Measurements from ENCODE around the gene PISD.

PISD gene

DNA sequence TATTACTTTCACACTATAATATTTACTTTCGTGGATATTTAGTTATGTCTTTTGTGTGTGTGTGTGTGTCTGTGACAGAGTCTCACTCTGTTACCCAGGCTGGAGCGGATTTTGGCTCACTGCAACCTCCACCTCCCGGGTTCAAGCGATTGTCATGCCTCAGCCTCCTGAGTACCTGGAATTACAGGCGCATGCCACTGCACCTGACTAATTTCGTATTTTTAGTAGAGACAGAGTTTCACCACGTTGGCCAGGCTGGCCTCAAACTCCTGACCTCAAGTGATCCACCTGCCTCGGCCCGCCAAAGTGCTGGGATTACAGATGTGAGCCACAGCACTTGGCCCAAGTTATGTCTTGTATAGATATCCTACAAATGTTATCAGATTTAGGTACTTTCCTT lies 9.9 kb downstream of the PISD start:
- no peak for DNase-seq

GRCh38 chr22:31651664-31652063 lies 10.4 kb downstream of the PISD start:
- no peak for DNase-seq

DNA sequence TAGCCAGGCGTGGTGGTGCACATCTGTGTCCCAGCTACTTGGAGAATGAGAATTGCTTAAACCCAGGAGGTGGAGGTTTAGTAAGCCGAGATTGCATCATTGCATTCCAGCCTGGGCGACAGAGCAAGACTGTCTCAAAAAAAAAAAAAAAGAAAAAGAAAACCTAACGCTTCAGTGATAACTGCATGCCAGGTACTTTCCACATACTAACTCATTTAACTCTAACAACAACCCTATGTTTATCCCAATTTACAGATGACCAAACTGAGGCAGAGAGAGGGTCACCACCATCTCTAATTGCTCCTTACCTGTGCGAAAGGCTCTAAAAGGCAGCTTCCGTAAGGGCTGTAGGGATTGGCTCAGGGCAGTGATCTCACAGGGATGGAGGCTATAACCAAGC lies 11.6 kb downstream of the PISD start:
- no peak for DNase-seq

DNA sequence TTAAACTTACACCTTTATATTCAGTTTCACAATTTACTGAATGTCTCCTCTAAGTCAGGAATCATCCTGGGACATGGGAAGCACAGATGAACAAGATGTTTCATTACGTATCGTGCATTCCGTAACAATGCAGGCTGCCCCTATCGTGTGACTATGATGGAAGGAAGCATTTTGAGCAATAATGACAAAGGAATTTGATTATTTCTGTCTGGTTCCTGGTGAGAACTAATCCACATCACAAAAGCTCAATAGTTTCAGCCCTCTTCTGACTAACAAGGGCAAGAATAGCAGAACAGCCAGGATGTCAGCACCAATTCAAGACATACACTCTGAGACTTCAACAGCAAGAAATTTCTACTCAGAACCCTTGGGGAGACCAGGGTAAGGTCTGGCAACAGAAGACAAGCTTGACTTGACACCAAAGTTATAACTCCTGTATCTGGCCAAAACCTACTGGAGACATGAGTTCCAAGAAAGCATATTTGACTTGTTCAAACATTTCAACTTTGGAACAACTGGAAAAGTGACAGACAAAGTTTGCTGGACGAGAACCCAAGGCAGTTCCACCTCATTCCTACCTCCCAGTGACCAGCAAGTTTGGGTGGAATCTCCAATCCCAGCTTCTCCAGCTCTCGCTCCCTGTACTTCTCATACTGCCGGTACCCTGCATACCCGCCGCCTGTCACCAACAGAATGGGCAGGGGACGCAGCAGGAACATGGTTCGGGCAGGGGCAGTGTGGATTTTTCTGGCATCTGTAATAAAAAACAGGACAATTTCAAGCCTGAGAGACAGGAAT lies 14.3 kb downstream of the PISD start:
- DNase-seq = no peak

- DNase-seq = no peak
Measured at GRCh38 chr22:31647066-31647465, 14.9 kb downstream of the PISD start.

DNA sequence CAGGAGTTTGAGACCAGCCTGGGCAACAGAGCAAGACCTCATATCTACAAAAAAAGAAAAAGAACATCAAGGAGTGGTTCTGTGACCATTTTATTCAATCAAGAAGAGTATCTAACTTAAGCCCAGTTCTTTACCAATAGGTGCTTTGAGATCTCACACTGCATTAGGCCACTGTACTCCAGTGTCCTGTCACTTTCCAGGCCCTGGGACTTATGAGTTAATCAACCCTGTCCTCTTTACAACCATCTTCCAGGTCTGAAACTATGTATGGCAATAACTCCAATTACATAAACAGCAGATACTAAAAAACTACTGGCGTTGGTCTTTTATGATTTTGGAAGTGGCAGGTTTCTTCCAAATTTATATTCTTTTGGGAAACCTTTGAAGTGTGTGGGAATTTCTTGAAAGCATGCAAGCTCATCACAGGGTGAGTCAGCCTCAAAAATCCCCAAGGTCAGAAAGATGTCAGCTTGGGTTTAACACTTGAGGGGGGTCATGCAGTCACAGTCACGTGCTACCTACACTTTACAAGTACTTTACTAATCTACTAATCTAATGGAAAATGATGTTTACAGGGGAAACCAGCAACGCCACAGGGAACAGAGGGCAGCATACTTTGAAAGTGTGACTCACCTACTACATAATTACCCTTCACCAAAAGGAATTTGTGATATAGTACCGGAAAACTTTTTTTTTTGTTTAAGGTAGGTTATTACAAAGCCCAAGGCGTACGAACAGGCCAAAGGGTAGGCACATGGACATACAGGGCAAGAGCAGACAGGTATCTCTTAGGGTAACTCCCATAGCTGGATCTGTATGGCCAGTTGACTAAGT lies 15.6 kb downstream of the PISD start:
- DNase-seq = no peak

DNA sequence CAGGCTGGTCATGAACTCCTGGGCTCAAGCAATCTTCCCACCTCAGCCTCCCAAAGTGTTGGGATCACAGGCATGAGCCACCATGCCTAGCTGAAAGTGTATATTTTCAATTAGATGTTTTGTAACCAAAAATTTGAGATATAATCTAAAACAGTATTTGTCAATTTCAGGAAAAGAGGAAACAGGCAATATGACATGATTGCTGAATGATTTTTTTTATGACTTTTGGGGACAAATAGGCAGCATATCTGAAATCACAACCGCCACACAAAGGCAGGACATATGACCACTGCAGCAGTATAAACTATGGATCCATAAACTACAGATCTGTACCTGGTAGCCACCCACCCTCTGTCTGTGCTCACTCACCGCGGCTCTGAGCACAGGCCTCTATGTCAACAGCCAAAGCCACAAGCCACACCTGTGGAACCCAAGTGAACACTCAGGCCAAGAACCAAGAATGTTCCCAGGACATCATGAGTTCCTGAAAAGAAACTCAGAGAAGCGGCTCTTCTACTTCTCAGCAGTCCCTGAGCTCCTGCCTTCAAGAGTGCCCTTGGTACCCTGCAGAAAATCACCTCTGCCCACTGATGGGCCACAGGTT lies 22.5 kb downstream of the PISD start:
- no peak for DNase-seq

GRCh38 chr22:31637891-31638618 lies 24.0 kb downstream of the PISD start:
- no peak for DNase-seq

DNA sequence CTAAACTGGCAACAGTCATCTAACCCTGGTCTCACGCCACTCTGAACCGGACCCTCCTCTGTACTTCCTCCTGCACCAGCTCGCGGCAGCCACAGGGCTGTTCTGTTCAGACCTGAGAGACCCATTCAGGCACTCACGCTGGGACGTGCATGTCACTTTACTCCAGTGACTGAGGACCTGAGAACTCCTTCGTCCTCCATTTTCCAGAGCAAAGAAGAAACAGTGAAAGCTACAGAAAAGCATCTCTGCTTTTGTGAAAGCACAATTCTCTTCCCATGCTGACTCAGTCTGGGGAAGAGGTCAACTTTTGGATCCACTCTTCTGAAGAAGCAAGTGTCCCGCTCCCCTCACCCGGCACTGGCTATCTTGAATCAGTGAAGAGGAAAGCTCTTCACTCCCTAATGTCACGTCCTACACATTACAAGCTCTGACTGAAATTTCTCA lies 24.5 kb downstream of the PISD start:
- DNase-seq = no peak

- DNase-seq = peak; percentile 32
Measured at GRCh38 chr22:31635638-31636306, 26.2 kb downstream of the PISD start.

DNA sequence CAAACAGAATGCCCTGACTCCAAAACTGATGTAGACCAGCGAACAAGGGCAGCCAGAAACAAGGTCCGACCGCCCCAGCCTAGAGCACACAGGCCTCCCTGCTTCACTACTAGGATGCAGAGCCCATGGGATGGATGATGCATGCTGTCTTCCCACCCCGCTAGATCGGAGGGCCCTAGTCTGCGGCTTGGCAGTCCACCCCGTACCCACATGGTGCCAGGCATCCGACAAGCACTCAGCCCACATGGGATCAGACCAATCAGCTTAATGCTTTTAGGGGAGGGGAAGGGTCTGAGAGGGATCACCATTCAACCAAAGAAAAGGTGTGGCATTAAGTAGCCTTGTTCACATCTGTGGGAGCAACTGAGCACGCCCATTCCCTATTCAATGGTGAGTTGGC lies 30.6 kb downstream of the PISD start:
- peak; percentile 43 for DNase-seq

DNA sequence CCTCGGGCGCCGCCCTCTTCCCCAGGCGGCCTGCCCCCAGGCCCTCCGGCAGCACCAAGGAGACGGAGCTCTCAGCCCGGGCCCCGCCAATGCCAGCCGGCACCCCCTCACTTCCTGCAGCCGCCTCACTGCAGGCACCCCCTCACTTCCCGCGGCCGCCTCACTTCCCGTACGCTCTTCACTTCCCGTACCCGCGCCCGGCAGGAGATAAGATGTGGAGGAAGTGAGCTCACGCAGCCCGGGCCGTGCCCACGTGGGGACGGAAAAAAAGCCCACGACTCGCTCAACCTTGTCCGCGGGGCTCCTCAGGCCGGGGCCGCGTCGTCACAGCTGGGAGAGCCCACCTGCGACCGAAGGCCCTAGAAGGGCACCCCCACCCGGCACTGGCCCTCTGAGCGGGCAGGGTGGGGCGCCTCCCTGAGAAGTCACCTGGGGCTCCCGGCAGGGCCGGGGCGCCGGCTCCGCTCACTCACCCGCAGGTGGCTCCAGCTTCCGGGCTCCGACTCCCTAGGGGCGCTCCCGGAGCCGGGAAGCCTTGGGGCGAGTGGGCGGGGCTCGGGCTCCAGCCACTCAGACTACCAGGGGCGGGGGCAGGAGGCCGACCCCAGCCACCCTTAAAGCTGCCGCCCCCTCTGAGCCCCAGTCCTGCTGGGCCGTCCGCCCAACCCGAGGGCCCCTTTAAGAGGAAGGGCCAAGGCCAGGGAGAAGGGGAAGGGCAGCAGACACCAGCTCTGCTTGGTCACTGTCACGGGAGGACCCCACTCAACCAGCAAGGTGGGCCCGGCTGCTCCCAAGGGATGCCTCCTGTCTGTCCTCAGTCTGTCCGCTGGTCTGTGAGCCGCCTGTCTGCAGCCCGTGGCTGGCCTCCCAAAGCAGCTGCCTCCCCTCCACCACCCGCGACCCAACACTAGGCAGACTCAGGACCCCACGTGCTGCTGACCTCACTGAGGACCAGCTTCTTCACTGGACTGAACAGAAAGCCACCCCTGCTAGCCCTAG lies 31.4 kb downstream of the PISD start:
- peak; percentile 96 for DNase-seq

GRCh38 chr22:31629741-31630184 lies 32.3 kb downstream of the PISD start:
- DNase-seq = no peak

DNA sequence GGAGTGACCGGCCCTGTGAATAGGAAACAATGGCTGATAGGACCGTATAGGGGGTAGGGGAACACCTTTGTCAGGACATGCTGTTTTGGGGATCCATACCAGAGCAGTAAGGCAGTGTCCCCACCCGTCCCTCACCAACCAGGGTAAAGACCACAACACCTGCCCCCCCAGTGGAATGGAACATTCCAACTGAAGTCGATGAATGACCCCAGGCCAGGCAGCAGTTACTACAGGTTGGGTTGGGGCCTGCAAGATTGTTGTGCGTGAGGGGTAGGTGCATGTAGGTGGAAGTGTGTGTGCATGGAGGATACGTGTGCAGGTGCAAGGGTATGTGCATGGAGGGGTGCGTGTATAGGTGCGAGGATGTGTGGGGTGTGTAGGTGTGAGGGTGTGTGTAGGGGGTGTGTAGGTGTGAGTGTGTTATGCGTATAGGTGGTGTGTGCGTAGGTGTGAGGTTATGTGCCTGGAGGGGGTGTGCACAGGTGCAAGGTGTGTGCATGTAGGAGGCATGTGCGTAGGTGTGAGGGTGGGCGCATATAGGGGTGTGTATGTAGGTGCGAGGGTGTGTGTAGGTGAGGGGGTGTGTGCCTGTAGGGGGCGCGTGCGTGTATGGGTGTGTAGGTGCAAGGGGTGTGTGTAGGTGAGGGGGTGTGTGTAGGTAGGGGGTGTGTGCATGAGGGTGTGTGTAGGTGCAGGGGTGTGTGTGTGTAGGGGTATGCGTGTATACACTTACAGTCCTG lies 32.9 kb downstream of the PISD start:
- no peak for DNase-seq

DNA sequence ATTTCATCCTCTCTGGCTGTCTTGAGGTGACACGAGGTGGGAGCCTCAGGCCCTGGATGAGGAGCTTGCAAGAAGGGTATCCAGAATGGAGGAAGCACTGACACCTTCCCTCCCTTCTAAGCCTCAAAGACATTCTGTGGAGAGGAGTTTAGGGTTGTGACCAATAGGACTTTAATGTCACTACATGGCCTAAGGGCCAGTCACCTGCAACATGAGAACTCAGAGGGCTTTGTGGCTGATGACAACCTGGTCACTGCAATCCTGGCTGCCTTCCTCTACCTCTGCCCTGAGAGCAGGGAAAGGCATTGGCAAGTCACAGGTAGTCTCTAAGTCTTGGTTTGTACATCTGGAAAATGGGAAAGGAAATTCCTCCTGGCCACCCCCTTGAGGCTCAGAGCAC lies 33.7 kb downstream of the PISD start:
- no peak for DNase-seq

GRCh38 chr22:31627223-31627731 lies 34.7 kb downstream of the PISD start:
- DNase-seq = peak; percentile 42

DNA sequence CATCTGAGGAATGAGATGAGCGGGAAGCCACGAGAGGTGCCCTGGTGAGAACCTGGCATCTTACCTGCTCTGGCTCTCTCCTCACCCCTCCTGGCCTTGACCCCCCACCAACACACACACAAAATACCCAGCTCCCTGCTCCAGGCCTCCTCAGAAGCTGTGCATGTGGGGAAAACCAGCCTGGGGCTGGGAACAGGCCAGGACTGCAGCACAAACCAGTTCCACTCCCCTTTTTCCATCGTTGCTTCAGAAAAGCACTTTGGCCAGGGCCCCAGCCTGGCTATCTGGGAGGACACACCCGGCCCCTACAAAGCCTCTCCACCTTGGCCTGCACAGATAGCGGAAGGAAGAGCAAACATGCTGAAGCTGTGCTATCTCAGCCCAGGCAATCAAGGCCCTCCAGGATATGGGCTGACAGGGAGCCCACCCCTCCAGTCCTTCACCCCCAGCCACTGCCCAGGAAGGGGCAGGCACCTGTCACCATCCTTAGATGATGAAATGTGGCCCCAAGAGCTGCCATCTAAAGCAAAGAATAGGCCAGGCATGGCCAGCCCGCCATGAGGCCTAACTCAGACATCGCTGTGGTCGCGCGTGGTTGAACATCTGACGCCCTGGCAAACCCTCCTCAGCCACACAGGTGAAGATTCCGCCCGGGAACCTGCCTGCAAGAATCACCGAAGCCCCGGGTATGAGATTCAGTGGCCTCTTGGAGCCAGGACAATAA lies 35.4 kb downstream of the PISD start:
- no peak for DNase-seq

GRCh38 chr22:31625661-31626426 lies 36.2 kb downstream of the PISD start:
- DNase-seq = peak; percentile 61

DNA sequence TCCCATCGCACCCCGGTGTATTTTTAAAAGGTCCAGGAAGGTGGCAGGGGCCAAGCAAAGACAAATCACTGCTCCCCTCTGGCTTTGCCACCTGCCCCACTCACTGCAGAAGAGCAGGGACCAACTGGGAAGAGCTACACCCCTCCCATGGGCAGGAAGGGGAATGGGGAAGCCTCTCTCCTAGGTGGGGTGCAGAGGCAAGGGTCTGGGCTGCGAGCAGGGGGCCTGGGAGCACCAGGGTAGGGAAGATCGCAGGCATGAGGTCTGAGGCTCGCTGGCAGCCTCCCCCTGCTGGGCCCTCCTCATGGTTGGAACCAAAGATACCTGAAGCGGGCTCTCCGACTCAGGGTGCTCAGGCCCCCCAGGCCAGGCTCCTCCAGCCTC lies 36.8 kb downstream of the PISD start:
- DNase-seq = no peak
